NCI-H187 treated with DMSO at 0.1 percent for 48 hours (cell line): ENCODE data around the gene TBC1D7.
"Not testable (repeated sequence)": the region's sequence is repeated elsewhere in the genome, so short reads cannot be mapped to it uniquely, and the experiment has no call there.

Source experiments
- DNase-seq: peaks from one replicate; lab custom pipeline; 2025; lab: John Stamatoyannopoulos, UW

Gene TBC1D7

GRCh38 chr6:13355999-13356785 lies 27.9 kb upstream of the TBC1D7 start:
- DNase-seq, result no peak

- no peak for DNase-seq
These were observed 27.0 kb upstream of the TBC1D7 start for GRCh38 chr6:13355043-13355945.

GRCh38 chr6:13354331-13355042 lies 26.1 kb upstream of the TBC1D7 start:
- DNase-seq, result no peak

GRCh38 chr6:13352165-13352564 lies 23.8 kb upstream of the TBC1D7 start:
- DNase-seq, result no peak

- no peak for DNase-seq
These were observed 22.9 kb upstream of the TBC1D7 start for GRCh38 chr6:13351271-13351670.

GRCh38 chr6:13349811-13350506 lies 21.6 kb upstream of the TBC1D7 start:
- DNase-seq, result no peak

- DNase-seq, result no peak
These were observed 20.2 kb upstream of the TBC1D7 start for GRCh38 chr6:13348334-13349113.

- no peak for DNase-seq
These were observed 17.9 kb upstream of the TBC1D7 start for GRCh38 chr6:13346245-13346644.

- DNase-seq, result no peak
These were observed 14.2 kb upstream of the TBC1D7 start for GRCh38 chr6:13342414-13343019.

GRCh38 chr6:13339863-13340630 lies 11.7 kb upstream of the TBC1D7 start:
- DNase-seq, result no peak

GRCh38 chr6:13338038-13338437 lies 9.7 kb upstream of the TBC1D7 start:
- DNase-seq, result no peak

- no peak for DNase-seq
These were observed 8.2 kb upstream of the TBC1D7 start for GRCh38 chr6:13336553-13336952.

GRCh38 chr6:13334953-13335352 lies 6.6 kb upstream of the TBC1D7 start:
- no peak for DNase-seq

- no peak for DNase-seq
These were observed 4.0 kb upstream of the TBC1D7 start for GRCh38 chr6:13332349-13332706.

- no peak for DNase-seq
These were observed 3.4 kb upstream of the TBC1D7 start for GRCh38 chr6:13331516-13332348.

GRCh38 chr6:13328875-13329183 lies 492 bp upstream of the TBC1D7 start:
- no peak for DNase-seq

- no peak for DNase-seq
These were observed 654 bp downstream of the TBC1D7 start for GRCh38 chr6:13327691-13328075.

- DNase-seq, result not testable (repeated sequence)
These were observed 2.2 kb downstream of the TBC1D7 start for GRCh38 chr6:13326031-13326586.
